ENCODE measurements around the gene RBFOX2.

RBFOX2 gene

GRCh38 chr22:35690001-35690400 lies 338.6 kb downstream of the RBFOX2 start:
- no peaks in the 10 kb centered on the region for H3K9me3 ChIP-seq
- no peak for DNase-seq (ENCODE audit: low spot score in 2 of 2)
- no peak overlapping the region for H3K4me3 ChIP-seq
- peaks cover 4% of the 10 kb centered on the region for H3K27me3 ChIP-seq (ENCODE audit: low read depth)
- H3K36me3 ChIP-seq (replicated peaks), result no peaks in the 10 kb centered on the region
- no peaks in the 10 kb centered on the region for H3K4me1 ChIP-seq
- in situ Hi-C loops (cut with MboI; ENCODE audit: low sequenced_read_pairs), result no loop called here

- Histone ChIP-seq H3K4me1 (no peaks in the 10 kb centered on the region), H3K27me3 (ENCODE audit: low read depth) (peaks cover 4% of the 10 kb centered on the region), H3K36me3 (replicated peaks) (no peaks in the 10 kb centered on the region), H3K4me3 (no peak overlapping the region), H3K9me3 (no peaks in the 10 kb centered on the region)
- no peak for DNase-seq (ENCODE audit: low spot score in 2 of 2)
- in situ Hi-C loops (cut with MboI; ENCODE audit: low sequenced_read_pairs), result no loop called here
These were observed 339.5 kb downstream of the RBFOX2 start for GRCh38 chr22:35688913-35689675.

Measured in HAP-1 (cell line).